GM19397 (cell line): ENCODE measurements around the gene MYL10.
"Not testable (repeated sequence)": the region's sequence is repeated elsewhere in the genome, so short reads cannot be mapped to it uniquely, and the experiment has no call there.

Source experiments
- ATAC-seq: cut with Tn5 transposase; IDR thresholded peaks from one replicate; pipeline ENCODE4 v1.9.1; 2021; ENCODE audit warnings: mild to moderate bottlenecking, moderate library complexity; ENCODE audit not compliant: unreplicated experiment

Gene MYL10

DNA sequence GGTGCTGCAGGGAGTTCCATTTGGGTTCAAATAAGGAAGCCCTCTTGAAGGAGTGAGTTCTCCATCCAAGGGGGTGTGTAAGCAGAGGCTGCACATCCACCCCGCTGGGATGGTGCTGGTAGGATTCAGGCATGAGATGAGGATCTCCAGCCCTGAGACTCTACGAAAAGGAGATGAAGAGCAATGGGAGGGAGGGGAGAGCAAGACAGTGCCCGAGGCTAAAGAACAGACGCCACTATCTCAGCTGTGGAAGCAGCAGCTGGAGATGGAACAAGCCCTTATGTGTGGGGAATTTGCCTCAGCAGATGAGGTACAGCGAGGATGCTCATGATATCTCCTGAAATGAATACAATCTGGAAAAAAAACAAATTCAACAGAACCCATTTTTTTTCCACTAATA, 28.1 kb upstream of the MYL10 start:
- no peak for ATAC-seq

- no peak for ATAC-seq
Measured at GRCh38 chr7:101651112-101651511, 22.0 kb upstream of the MYL10 start.

DNA sequence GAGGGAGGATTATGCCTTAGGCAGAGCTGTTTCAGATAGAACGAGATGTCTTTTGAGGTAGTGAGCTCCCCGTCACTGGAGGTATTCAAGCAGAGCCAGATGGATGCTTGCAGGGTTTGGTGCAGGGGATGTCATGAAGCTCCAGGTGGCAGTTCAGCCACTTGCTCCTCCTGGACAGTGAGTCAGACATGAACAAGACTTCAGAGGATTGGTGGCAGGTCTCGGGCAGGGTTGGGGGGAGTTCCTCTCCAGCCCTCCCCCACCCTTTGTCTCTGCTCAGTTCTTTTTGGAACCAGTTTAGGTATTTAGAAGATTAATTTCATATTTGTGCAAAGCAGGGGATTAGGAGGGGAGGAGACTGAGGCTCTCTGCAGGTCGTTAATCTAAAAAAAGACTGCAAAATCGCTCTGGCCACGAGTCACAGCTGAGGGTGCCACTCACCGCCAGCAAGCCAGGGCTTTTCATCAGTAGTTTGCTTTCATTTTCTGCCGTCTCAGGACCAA, 21.5 kb upstream of the MYL10 start:
- ATAC-seq, result no peak

DNA sequence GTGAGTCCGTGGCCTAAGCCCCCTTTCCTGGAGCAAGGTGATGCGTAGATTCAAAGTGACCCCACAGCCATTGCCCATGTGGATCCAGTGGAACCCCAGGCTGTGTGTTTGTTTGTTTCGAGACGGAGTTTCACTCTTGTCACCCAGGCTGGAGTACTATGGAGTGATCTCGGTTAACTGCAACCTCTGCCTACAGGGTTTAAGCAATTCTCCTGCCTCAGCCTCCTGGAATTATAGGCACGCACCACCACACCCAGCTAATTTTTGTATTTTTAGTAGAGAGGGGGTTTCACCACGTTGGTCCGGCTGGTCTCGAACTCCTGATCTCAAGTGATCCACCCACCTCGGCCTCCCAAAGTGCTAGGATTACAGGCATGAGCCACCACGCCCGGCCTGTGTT, 18.8 kb upstream of the MYL10 start:
- not testable (repeated sequence) for ATAC-seq

GRCh38 chr7:101645951-101646350, 16.9 kb upstream of the MYL10 start:
- no peak for ATAC-seq

DNA sequence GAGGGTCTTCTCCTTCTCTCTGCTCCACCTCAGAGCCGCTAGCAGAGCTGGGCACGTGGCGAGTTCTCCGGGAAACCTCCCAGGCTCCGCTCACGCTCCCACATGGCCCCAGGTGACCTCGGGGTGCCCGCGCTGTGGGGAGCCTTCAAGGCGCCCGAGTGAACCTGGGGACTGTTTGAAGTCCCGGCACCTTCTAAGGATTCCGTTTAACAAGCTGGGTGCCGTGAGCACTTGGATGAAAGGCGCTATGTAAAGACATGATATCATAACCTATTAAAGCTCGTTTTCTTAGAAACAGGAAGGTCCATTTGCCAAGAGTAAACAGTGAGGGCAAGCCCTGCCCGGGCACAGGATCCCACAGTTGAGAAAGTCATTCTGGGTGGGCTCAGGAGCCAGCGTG, 15.8 kb upstream of the MYL10 start:
- ATAC-seq, result no peak

DNA sequence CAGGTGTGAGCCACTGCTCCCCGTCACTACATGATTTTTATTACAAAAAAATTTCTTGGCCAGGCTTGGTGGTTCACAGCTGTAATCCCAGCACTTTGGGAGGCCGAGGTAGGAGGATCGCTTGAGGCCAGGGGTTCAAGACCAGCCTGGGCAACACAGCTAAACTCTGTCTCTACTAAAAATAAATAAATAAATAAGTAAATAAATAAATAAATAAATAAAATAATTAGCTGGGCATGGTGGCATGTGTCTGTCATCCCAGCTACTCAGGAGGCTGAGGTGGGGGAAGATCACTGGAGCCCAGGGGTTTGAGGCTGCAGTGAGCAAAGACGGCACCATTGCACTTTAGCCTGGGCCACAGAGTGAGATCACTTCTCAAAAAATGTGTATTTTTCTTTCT, 10.0 kb upstream of the MYL10 start:
- not testable (repeated sequence) for ATAC-seq

GRCh38 chr7:101636822-101637623, 7.9 kb upstream of the MYL10 start:
- no peak for ATAC-seq

- no peak for ATAC-seq
Measured at GRCh38 chr7:101635484-101635883, 6.4 kb upstream of the MYL10 start.

GRCh38 chr7:101634196-101634717, 5.2 kb upstream of the MYL10 start:
- ATAC-seq, result no peak

DNA sequence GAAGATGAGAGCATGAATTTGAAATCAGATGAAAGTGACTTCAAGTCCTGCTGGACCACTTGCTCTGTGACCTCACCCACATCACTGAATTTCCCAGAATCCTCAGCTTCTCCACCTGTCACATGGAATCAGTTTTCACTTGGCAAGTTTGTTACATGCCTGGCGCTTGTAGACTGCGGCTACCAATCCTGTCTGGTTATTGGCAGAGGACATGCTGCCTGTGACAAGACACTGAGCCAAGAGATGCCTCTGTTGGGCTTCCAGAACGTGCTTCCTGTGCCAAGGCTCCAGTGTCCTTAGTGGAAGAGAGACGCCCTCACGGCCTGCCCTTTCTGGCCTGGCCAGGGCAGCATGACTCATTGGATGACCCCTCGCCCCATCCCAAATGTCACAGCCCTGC, 4.4 kb upstream of the MYL10 start:
- no peak for ATAC-seq

- no peak for ATAC-seq
Measured at GRCh38 chr7:101632641-101633040, 3.5 kb upstream of the MYL10 start.

- no peak for ATAC-seq
Measured at GRCh38 chr7:101631224-101631714, 2.2 kb upstream of the MYL10 start.

GRCh38 chr7:101630591-101630990, 1.5 kb upstream of the MYL10 start:
- ATAC-seq, result no peak

DNA sequence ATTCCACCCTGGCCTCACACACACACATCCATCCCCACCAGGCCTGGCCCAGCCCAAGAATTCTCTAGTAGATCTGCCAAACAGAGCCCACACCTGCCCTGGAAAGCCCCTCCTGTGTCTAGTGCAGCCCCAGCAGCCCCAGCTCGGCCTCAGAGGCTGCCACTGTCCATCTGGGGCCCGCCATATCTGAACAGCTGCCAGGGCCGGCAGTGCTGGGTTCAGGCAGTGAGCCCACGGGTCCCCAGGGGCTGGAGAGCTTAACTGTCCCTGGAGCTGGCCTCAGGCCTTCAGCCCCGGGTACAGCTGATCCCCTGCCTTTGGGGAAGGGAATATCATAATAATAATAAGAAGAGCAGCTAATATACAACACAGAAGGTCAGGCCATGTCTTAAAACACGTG, 574 bp downstream of the MYL10 start:
- ATAC-seq, result no peak

DNA sequence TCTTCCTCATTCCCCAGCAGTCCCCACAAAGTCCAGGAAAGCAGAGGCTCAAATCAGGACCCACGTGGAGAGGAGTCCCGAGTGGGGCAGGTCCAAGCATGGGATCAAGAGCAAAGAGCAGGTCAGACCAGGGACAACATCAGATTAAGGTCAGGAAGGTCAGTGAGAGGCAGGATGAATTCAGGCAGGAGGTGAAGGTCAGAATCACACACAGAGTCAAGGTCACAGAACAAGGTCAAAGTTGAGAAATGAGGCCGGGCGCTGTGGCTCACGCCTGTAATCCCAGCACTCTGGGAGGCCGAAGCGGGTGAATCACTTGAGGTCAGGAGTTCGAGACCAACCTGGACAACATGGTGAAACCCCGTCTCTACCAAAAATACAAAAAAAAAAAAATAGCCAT, 2.3 kb downstream of the MYL10 start:
- no peak for ATAC-seq

DNA sequence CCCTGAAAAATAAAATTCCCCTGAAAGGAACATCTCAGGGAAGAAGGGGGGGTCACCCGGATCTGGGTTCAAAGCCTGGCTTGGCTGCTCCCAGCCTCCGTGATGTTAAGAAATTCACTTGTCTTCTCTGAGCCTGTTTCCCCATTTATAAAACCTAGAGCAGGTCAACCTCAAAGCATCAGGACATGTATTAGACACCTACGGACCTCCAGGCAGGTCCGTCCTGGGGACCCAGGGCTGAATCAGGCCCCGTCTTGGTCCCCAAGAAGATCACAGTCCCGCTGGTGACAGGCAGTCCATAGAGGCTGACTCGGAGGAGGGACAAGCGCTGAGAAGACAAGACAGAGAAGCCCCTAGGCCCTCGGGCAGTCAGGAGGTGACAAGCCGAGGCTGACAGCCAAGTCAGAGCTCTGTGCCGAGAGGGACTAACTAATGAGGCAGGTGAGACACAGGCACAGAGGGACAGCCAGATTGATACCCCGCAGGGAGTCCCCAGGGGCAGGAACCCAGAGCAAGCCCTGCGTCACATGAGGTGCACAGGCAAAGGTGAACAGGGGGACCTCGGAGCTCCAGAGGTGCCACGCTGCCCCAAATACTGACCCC, 2.9 kb downstream of the MYL10 start:
- ATAC-seq, result no peak

GRCh38 chr7:101625031-101625791, 3.9 kb downstream of the MYL10 start:
- ATAC-seq, result no peak

DNA sequence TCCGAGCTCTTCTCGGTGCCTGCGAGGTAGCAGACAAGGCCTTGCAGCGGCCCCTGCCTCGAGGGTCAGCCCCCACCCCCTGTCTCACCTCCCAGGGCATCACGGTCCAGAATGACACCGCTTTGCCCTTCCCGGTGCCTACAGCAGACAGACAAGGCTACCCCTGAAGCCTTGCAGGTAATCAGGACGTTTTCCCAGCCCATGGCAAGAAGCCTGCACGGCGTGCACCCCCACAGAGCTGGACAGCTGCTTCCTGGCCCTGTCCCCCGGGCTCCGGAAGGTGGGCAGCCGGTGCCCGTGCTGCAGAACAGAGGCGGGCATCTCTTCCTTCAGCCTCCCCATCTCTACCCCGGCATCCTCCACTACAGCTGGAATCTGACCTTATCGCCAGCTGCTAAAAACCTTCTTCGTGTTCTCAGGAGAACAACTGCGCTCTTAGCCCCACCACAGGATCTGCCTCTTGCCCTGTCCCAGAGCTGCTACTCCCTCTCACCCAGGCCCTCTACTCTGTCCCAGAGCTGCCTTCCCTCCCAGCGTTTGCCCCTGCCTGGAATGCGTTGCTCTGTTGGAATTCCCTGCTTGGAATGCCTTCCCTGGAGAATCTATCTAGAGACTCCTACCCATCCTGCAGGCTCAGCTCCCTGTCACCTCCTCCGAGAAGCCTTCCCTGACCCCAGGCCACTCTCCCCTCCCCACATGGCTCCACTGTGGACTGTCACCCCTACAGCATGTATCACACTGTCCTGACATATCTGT, 4.7 kb downstream of the MYL10 start:
- ATAC-seq, result no peak

DNA sequence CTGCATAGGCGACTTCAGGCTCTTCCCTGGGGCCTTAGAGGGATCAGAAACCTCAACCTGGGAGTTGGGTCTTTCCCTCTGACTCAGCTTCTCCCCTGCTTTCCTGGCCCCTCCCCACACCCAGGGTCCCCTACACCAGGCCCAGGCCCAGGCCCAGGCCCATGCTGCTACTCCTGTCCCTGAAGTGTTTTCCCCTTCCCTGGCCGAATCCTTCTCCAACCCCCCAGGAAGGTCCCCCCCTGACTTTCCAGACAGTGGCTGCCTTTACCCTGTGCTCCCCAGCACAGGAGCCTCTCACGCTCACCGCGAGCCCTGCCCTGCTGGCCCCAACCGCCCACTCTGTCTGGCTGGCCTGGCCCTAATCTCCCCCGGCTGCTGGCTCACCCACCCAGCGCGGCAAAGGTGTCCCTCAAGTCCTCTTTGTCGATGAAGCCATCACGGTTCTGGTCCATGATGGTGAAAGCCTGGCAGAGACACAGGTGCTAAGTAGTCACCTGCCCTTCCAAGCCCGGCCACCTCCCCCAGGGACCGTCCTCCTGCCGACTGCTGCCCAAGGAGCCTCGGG, 6.4 kb downstream of the MYL10 start:
- ATAC-seq, result no peak
